Measurements from ENCODE around the gene HMGCL.
"Not testable (repeated sequence)": the region's sequence is repeated elsewhere in the genome, so short reads cannot be mapped to it uniquely, and the experiment has no call there.

HMGCL gene

GRCh38 chr1:23807453-23807852, 17.8 kb downstream of the HMGCL start:
- no peaks in the 10 kb centered on the region for H3K9me3 Mint-ChIP-seq
- H3K4me1 Mint-ChIP-seq: peaks cover 13% of the 10 kb centered on the region
- no peaks in the 10 kb centered on the region for H3K36me3 Mint-ChIP-seq
- H3K27me3 Mint-ChIP-seq: no peaks in the 10 kb centered on the region
- no peak overlapping the region for H3K27ac Mint-ChIP-seq
- H3K4me3 Mint-ChIP-seq: no peak overlapping the region

- Mint-ChIP-seq H3K4me3 (no peak overlapping the region), H3K36me3 (no peaks in the 10 kb centered on the region), H3K27me3 (no peaks in the 10 kb centered on the region), H3K9me3 (no peaks in the 10 kb centered on the region), H3K4me1 (peaks cover 18% of the 10 kb centered on the region), H3K27ac (no peak overlapping the region)
These were observed 18.9 kb downstream of the HMGCL start for GRCh38 chr1:23806280-23806679.

- no peak overlapping the region for H3K27ac Mint-ChIP-seq
These were observed 20.2 kb downstream of the HMGCL start for GRCh38 chr1:23805025-23805424.

GRCh38 chr1:23804183-23804835, 20.9 kb downstream of the HMGCL start:
- no peaks in the 10 kb centered on the region for H3K27me3 Mint-ChIP-seq
- no peaks in the 10 kb centered on the region for H3K36me3 Mint-ChIP-seq
- H3K4me3 Mint-ChIP-seq: no peak overlapping the region
- no peak overlapping the region for H3K27ac Mint-ChIP-seq
- H3K9me3 Mint-ChIP-seq: no peaks in the 10 kb centered on the region
- peaks cover 11% of the 10 kb centered on the region for H3K4me1 Mint-ChIP-seq

More at GRCh38 chr1:23805025-23805424, 20.2 kb downstream of the HMGCL start:
- Mint-ChIP-seq H3K4me1 (peaks cover 13% of the 10 kb centered on the region), H3K4me3 (no peak overlapping the region), H3K9me3 (no peaks in the 10 kb centered on the region), H3K36me3 (no peaks in the 10 kb centered on the region), H3K27me3 (no peaks in the 10 kb centered on the region)

- Mint-ChIP-seq H3K36me3 (no peaks in the 10 kb centered on the region), H3K9me3 (no peaks in the 10 kb centered on the region), H3K4me1 (peaks cover 11% of the 10 kb centered on the region), H3K4me3 (no peak overlapping the region), H3K27me3 (no peaks in the 10 kb centered on the region), H3K27ac (no peak overlapping the region)
These were observed 21.6 kb downstream of the HMGCL start for GRCh38 chr1:23803674-23804073.

GRCh38 chr1:23802809-23803342, 22.4 kb downstream of the HMGCL start:
- not testable (repeated sequence) for H3K36me3 Mint-ChIP-seq, H3K27ac Mint-ChIP-seq, H3K27me3 Mint-ChIP-seq, H3K4me3 Mint-ChIP-seq, H3K9me3 Mint-ChIP-seq
- H3K4me1 Mint-ChIP-seq: peaks cover 11% of the 10 kb centered on the region

GRCh38 chr1:23801876-23802275, 23.4 kb downstream of the HMGCL start:
- no peaks in the 10 kb centered on the region for H3K27me3 Mint-ChIP-seq
- H3K4me3 Mint-ChIP-seq: peak overlapping the region; percentile 93
- H3K27ac Mint-ChIP-seq: peak overlapping the region; percentile 46
- H3K9me3 Mint-ChIP-seq: no peaks in the 10 kb centered on the region
- H3K4me1 Mint-ChIP-seq: peaks cover 11% of the 10 kb centered on the region
- H3K36me3 Mint-ChIP-seq: peaks cover 1% of the 10 kb centered on the region

- Mint-ChIP-seq H3K4me3 (peak overlapping the region; percentile 93), H3K9me3 (no peaks in the 10 kb centered on the region), H3K36me3 (peaks cover 1% of the 10 kb centered on the region), H3K27ac (peak overlapping the region; percentile 46), H3K4me1 (peaks cover 11% of the 10 kb centered on the region), H3K27me3 (no peaks in the 10 kb centered on the region)
These were observed 23.9 kb downstream of the HMGCL start for GRCh38 chr1:23801338-23801748.

- Mint-ChIP-seq H3K9me3 (no peaks in the 10 kb centered on the region), H3K36me3 (peaks cover 1% of the 10 kb centered on the region), H3K27me3 (no peaks in the 10 kb centered on the region), H3K4me1 (peaks cover 11% of the 10 kb centered on the region), H3K27ac (peak within 1 kb of the TSS; percentile 87), H3K4me3 (peak within 1 kb of the TSS; percentile 93)
These were observed 24.6 kb downstream of the HMGCL start, which contains the start of gene GALE for GRCh38 chr1:23800400-23801337. Gene GALE (minus strand): TSS chr1:23800754. CDS start chr1:23799007, 1,747 bp downstream.

- Mint-ChIP-seq H3K27me3 (no peaks in the 10 kb centered on the region), H3K27ac (peak overlapping the region; percentile 87), H3K4me3 (peak overlapping the region; percentile 93), H3K4me1 (peaks cover 11% of the 10 kb centered on the region), H3K36me3 (peaks cover 1% of the 10 kb centered on the region), H3K9me3 (no peaks in the 10 kb centered on the region)
These were observed 25.4 kb downstream of the HMGCL start for GRCh38 chr1:23799570-23800399.

GRCh38 chr1:23799255-23799569, 26.0 kb downstream of the HMGCL start:
- peak overlapping the region; percentile 93 for H3K4me3 Mint-ChIP-seq
- H3K27ac Mint-ChIP-seq: no peak overlapping the region
- H3K36me3 Mint-ChIP-seq: peaks cover 1% of the 10 kb centered on the region
- H3K27me3 Mint-ChIP-seq: no peaks in the 10 kb centered on the region
- H3K9me3 Mint-ChIP-seq: no peaks in the 10 kb centered on the region
- H3K4me1 Mint-ChIP-seq: peaks cover 11% of the 10 kb centered on the region

GRCh38 chr1:23798662-23799142, 26.5 kb downstream of the HMGCL start:
- Mint-ChIP-seq H3K27ac (no peak overlapping the region), H3K27me3 (no peaks in the 10 kb centered on the region), H3K36me3 (peaks cover 1% of the 10 kb centered on the region), H3K9me3 (no peaks in the 10 kb centered on the region), H3K4me1 (peaks cover 11% of the 10 kb centered on the region), H3K4me3 (no peak overlapping the region)

- H3K4me3 Mint-ChIP-seq: no peak overlapping the region
- no peaks in the 10 kb centered on the region for H3K9me3 Mint-ChIP-seq
- H3K27me3 Mint-ChIP-seq: no peaks in the 10 kb centered on the region
- no peak overlapping the region for H3K27ac Mint-ChIP-seq
- peaks cover 11% of the 10 kb centered on the region for H3K4me1 Mint-ChIP-seq
- peaks cover 1% of the 10 kb centered on the region for H3K36me3 Mint-ChIP-seq
These were observed 27.5 kb downstream of the HMGCL start for GRCh38 chr1:23797478-23798448.

All from activated naive CD4-positive, alpha-beta T cell treated with anti-CD3 and anti-CD28 coated beads, Interleukin-2, amount 50 U/mL, for 24 hours (primary cell).